Measurements from ENCODE around the gene VPREB3.
"Not testable (repeated sequence)": the region's sequence is repeated elsewhere in the genome, so short reads cannot be mapped to it uniquely, and the experiment has no call there.

The VPREB3 gene

GRCh38 chr22:23744485-23744884 is 9.7 kb downstream of the VPREB3 start:
- in situ Hi-C loops (cut with MboI; ENCODE audit: low sequenced_read_pairs): no loop called here

- in situ Hi-C loops (cut with MboI; ENCODE audit: low sequenced_read_pairs): no loop called here
These were observed 10.2 kb downstream of the VPREB3 start for GRCh38 chr22:23744001-23744400.

GRCh38 chr22:23743303-23743705 is 10.9 kb downstream of the VPREB3 start:
- in situ Hi-C loops (cut with MboI; ENCODE audit: low sequenced_read_pairs): no loop called here

- in situ Hi-C loops (cut with MboI; ENCODE audit: low sequenced_read_pairs): no loop called here
These were observed 11.5 kb downstream of the VPREB3 start for GRCh38 chr22:23742505-23743264.

GRCh38 chr22:23737696-23738095 is 16.5 kb downstream of the VPREB3 start:
- in situ Hi-C loops (cut with MboI; ENCODE audit: low sequenced_read_pairs): no loop called here

GRCh38 chr22:23728108-23728507 is 26.1 kb downstream of the VPREB3 start:
- in situ Hi-C loops (cut with MboI; ENCODE audit: low sequenced_read_pairs): not testable (repeated sequence)

- in situ Hi-C loops (cut with MboI; ENCODE audit: low sequenced_read_pairs): no loop called here
These were observed 31.5 kb downstream of the VPREB3 start for GRCh38 chr22:23722724-23723123.

- in situ Hi-C loops (cut with MboI; ENCODE audit: low sequenced_read_pairs): no loop called here
These were observed 32.1 kb downstream of the VPREB3 start for GRCh38 chr22:23722160-23722559.

- in situ Hi-C loops (cut with MboI; ENCODE audit: low sequenced_read_pairs): no loop called here
These were observed 33.4 kb downstream of the VPREB3 start for GRCh38 chr22:23720855-23721254.

DNA sequence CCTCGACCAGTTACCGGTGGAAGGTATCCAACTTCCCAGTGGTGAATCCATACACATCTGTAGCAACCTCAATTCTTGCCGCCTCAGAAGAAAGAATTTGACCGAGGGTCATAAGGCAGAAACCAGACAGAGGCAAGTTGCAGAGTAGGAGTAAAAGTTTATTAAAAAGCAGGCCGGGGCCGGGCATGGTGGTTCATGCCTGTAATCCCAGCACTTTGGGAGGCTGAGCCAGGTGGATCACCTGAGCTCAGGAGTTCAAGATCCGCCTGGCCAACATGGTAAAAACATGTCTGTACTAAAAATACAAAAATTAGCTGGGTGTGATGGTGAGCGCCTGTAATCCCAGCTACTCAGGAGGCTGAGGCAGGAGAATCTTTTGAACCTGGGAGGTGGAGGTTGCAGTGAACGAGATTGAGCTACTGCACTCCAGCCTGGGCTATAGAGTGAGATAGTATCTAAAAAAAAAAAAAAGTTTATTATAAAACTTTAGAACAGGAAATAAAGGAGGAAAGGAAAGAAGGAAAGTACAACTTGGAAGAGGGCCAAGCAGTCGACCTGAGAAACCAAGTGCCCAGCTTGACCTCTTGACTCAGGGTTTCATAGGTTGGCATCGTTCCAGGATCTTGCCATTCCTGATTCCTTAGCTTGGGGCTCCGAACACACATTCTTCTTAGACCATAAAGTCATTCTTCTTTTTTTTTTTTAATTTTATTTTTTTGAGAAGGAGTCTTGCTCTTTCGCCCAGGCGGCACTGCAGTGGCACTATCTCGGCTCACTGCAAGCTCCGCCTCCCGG is 35.7 kb downstream of the VPREB3 start:
- in situ Hi-C loops (cut with MboI; ENCODE audit: low sequenced_read_pairs): no loop called here

GRCh38 chr22:23716811-23717801 is 37.1 kb downstream of the VPREB3 start:
- in situ Hi-C loops (cut with MboI; ENCODE audit: low sequenced_read_pairs): no loop called here

GRCh38 chr22:23715806-23716375 is 38.3 kb downstream of the VPREB3 start:
- in situ Hi-C loops (cut with MboI; ENCODE audit: low sequenced_read_pairs): no loop called here

- in situ Hi-C loops (cut with MboI; ENCODE audit: low sequenced_read_pairs): no loop called here
These were observed 39.3 kb downstream of the VPREB3 start for GRCh38 chr22:23714596-23715578.

- in situ Hi-C loops (cut with MboI; ENCODE audit: low sequenced_read_pairs): no loop called here
These were observed 40.3 kb downstream of the VPREB3 start for GRCh38 chr22:23713696-23714595.

GRCh38 chr22:23712256-23712655 is 42.0 kb downstream of the VPREB3 start:
- in situ Hi-C loops (cut with MboI; ENCODE audit: low sequenced_read_pairs): no loop called here

DNA sequence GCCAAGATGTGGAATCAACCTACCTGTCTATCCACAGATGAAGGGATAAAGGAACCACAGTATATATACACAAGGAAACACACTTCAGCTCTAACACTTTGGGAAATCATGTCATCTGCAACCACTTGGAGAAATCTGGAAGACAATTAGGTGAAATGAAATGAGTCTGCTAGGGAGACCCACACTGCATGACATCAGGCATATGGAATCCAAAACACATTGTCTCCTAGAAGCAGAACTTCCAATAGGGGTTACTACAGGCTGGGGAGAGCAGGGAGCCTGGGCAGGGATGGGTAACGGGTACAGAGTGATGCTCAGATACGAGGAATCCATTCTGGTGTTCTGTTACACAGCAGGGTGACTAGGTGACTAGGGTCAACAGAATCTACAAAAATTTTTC is 45.1 kb downstream of the VPREB3 start:
- in situ Hi-C loops (cut with MboI; ENCODE audit: low sequenced_read_pairs): no loop called here

- in situ Hi-C loops (cut with MboI; ENCODE audit: low sequenced_read_pairs): no loop called here
These were observed 46.0 kb downstream of the VPREB3 start for GRCh38 chr22:23708270-23708669.

DNA sequence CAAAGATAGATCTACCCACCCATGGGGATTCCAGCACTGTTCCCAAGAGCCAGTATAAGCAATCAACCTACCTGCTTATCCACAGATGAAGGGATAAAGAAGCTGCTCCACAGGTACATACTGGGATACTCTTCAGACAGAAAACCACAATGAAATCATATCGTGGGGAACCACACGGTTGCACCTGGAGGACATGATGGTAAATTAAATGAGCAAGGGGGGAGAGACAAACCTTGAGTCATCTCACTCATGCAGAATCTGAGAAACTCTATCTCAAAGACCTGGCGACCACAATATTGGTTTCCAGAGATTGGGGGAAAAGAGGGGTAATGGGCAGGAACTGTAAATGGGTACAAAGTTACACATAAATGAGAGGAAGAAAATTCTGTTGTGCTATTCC is 48.9 kb downstream of the VPREB3 start:
- in situ Hi-C loops (cut with MboI; ENCODE audit: low sequenced_read_pairs): no loop called here

DNA sequence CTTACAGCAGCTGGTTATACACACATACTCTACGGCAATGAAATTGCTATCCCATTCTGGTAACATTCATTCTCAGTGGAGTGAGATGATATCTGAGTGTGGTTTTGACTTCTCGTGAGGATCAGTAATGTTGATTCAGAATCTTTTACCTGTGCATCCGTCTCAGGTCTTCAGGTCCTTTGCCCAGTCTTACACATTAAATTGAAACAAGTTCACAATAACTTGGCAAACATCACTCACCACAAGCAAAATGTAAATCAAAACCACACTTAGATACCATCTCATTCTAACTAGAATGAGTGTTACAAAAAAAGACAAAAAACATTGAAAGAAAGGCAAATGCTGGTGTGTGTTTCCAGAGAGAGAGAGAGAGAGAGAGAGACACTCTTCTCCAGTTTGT is 49.4 kb downstream of the VPREB3 start:
- in situ Hi-C loops (cut with MboI; ENCODE audit: low sequenced_read_pairs): no loop called here

Measured in HL-60/S4 treated with phorbol 12-myristate 13-acetate at 8.2 ng/mL for 4 days and 3 days (cell line).